IPS-11a (cell line): ENCODE results near the gene AGO3.

ENCODE experiments used
- H3K4me3 ChIP-seq: one replicate; pipeline ENCODE4 v1.5.1; 2013; ENCODE audit warnings: low read depth, low read length, control low read depth

Gene AGO3

DNA sequence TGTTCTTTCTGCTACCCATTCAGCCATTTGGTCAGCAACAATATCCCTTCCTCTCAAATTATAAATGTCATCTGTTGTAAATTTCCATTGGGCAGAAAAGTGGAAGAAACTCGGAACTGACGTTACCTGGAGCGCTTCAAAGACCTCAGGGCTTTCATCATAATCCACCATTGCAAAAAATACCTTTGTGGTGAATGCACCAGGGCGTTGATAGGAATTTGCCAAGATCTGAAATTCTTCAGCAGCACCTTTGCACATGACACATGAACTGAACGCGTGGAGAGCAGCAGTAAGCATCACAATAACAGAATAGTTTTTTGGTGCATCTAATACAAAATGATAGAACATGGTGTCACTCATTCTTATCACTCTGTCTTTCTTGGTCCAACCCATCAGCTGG, 149.9 kb downstream of the AGO3 start:
- H3K4me3 ChIP-seq = no peak overlapping the region

DNA sequence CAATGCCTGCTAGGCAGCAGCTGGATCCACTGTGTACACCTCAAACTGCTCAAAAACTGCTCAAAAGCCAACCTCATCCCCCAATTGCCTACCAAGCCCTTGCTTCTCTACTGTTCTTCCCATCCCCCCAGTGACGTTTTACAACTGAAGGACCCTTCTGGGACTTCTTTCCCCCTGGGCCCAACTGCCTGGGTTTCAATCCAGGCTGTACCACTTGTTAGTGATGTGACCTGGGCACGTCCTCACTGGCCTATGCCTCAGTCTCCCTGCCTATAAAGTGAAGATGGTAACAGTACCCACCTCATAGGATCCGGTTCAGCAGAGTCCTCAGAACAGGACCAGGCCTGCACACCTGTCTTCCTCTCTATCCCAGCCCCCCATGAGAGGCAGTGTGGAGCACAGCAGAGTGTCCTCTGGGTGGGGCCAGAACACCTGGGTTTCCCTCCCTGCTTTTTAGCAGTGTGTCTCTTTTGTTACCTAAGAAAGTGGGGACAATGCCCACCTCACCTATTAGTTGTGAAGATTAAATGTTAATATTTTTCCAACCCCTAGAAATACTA, 151.1 kb downstream of the AGO3 start:
- H3K4me3 ChIP-seq = no peak overlapping the region

DNA sequence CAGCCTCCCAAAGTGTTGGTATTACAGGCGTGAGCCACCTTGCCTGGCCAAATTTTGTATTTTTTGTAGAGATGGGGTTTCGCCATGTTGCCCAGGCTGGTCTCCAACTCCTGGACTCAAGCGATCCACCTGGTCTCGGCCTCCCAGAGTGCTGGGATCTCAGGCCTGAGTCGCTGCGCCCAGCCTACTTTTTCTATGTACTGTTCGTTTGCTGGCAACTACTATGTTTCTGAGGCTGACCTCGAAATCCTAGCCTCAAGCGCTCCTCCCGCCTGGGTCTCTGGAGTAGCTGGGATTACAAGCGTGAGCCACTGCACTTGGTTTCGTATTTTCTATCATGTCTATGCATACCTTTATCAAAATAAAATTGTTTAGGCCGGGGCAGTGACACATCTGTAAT, 152.3 kb downstream of the AGO3 start:
- no peak overlapping the region for H3K4me3 ChIP-seq

DNA sequence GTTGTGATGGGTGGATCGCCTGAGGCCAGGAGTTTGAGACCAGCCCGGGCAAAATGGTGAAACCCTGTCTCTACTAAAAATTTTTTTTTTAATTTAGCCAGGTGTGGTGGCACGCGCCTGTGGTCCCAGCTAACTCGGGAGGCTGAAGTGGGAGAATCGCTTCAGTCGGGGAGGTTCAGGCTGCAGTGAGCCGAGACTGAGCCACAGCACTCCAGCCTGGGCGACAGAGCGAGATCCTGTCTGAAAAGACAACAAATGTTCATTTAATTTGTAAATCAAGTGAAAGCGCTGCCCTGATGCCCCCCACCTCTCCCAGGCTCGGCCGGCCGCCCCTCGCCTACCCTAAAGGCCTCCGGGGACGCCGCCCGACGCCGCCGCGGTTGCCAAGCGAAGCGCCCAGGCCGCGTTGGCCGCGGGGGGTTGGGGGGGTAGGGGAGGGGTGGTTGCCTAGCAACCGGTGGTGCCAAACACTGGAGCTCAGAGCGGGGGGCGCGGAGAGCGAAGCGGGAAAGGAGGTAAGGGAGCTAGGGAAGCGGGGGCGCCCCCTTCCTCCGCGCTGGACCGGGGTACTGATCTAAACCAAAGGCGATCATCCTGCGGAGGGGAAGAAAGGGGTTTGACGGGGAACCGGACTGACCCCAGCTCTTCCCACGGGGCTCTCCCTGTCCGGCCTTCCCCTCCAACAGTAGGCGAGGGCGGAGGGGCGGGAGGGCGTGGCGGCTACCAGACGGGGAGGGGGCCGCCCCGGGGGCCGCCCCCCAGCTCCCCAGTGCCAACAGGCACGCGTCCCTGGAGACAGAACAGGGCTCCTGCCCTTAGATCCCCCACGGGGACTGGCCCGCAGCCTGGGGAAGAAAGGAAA, 153.0 kb downstream of the AGO3 start, which contains the start of gene TEKT2:
Gene TEKT2 (plus strand): TSS at position 460 of the 862 bp plus-strand sequence. CDS start 828 bp downstream, outside the sequence.
- peak within 1 kb of the TSS; percentile 39 for H3K4me3 ChIP-seq

DNA sequence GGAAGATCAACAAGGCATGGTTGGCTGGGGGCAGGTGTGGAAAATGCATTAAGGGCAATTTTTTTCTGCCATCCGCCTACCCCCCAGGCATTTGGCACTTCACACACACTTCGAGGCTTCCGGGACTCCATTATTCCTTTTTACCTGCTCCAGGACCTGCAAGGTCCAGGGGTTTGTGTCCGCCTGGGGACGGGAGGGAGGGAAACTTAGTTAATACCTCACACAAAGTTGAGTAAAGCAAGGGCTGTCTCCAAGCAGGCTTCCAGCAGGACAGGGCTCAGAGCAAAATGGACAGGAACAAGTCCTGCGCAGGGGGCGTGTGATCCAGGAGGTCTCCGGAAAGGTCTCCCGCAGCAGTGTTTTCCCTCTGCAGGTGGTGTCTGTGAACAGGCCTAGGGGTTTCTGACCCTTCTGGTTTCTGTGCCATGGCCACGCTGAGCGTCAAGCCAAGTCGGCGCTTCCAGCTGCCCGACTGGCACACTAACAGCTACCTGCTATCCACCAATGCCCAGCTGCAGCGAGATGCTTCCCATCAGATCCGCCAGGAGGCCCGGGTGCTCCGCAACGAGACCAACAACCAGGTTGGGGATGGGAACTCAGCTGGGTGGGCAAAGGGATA, 153.7 kb downstream of the AGO3 start:
- H3K4me3 ChIP-seq = peak overlapping the region; percentile 39

DNA sequence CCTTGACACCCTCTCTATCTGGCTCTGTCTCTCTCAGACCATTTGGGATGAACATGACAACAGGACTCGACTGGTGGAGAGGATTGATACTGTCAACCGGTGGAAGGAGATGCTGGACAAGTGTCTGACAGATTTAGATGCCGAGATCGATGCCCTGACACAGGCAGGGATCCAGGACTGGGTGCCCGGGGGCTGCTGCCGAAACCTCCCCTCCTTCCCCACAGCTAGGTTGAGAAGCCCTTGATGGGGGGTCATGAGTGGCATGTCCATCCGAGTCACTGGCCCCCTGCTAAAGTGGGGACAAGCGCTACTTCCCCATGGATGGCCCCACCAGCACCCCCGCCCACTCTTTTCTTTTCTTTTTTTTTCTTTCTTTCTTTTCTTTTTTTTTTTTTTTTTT, 154.2 kb downstream of the AGO3 start:
- no peak overlapping the region for H3K4me3 ChIP-seq

DNA sequence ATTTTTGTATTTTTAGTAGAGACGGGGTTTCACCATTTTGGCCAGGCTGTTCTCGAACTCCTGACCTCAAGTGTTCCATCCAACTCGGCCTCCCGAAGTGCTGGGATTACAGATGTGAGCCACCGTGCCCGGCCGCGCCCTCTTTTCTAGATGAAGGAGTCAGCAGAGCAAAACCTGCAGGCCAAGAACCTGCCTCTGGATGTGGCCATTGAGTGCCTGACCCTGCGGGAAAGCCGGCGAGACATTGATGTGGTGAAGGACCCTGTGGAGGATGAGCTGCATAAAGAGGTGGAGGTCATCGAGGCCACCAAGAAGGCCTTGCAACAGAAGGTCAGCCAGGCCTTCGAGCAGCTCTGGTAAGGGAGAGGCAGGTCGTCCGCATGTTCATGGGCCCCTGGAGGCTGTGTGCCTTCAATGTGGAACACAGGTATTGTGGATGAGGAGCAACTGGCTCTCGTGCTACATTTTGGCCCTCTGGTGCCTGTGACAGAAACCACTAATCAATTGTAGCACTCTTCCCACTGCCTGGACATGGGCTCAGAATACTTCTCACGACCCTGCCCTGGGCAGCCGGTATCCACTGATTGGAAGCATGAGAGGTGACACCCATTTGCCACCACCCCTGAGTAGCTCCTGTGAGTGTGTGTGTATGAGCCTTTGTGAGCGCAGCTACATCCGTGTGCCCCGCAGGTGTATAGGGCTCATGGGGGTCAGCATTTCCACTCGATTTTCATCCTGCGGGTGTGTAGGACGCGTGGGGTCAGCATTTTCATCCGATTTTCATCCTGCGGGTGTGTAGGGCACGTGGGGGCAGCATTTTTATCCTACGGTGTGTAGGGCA, 155.0 kb downstream of the AGO3 start:
- no peak overlapping the region for H3K4me3 ChIP-seq

DNA sequence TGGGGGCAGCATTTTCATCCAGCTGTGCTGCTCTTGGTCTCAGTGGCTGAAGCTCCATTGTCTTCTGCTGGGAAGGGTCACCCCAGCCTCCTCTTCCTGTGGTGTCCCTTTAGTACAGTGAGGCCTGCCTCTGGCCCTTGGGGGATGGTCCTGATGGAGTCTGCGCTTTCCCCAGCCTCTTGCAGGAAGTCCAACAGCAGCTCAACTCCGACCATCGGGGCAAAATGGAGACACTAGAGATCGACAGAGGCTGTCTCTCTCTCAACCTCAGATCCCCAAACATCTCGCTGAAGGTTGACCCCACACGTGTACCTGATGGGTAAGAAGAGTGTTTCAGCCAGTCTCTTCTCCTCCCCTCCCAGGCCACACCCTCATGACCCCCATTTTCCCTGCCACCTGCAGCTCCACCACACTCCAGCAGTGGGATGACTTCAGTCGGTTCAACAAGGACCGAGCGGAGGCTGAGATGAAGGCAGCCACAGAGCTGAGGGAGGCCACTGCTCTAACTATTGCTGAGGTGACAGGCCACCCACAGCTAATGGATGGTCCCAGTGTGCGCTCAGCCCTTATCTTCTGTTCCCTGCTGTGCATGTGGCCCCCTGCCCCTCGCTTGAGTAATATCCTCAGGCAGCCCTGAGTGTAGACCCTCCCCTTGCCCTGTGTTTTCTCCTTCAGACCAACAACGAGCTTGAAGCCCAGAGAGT, 155.8 kb downstream of the AGO3 start:
- H3K4me3 ChIP-seq = no peak overlapping the region

DNA sequence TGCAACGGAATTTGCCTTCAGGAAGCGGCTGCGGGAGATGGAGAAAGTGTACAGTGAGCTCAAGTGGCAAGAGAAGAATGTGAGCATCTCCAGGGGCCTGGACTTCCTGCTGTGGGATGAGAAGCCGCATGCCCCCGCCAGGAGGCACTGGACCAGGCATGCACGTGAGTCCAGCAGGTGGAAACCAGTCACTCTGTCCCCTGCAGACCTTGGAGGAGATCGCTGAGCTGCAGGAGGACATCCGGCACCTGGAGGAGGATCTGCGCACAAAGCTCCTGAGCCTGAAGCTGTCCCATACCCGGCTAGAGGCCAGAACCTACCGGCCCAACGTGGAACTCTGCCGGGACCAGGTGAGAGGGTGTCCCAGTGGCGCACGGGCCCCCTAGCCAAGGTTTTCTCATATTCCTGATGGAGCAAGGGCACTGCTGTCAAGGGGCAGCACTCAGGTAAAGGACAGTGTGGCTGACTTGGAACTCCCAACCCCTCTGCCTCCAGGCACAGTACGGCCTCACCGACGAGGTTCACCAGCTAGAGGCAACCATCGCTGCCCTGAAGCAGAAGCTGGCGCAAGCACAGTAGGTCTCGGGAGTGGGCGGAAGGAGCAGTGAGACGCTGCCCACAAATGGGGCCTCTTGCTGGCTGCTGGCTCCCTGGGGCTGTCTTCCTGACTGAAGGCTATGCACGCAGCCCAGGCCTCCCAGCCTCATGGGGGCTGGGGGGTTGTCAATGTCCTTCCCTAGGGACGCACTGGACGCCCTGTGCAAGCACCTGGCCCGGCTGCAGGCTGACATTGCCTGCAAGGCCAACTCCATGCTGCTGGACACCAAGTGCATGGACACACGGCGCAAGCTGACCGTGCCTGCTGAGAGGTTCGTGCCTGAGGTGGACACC, 156.6 kb downstream of the AGO3 start:
- no peak overlapping the region for H3K4me3 ChIP-seq

DNA sequence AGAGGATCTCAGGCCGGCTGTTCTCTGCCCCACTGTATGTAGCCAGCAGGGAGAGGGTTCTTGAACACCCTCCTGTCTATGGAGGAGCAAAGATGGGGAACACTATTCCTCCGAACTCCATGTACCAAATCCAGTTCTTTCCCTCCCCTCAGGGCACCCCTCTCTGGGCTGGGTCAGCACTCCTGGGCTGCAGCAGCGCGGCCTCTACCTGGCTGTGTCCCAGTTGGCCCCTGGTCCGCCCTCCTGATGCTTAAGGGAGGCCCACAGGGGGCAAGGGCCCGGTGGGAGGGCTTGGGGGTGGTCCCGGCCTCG, 157.3 kb downstream of the AGO3 start:
- H3K4me3 ChIP-seq = peak overlapping the region; percentile 96

DNA sequence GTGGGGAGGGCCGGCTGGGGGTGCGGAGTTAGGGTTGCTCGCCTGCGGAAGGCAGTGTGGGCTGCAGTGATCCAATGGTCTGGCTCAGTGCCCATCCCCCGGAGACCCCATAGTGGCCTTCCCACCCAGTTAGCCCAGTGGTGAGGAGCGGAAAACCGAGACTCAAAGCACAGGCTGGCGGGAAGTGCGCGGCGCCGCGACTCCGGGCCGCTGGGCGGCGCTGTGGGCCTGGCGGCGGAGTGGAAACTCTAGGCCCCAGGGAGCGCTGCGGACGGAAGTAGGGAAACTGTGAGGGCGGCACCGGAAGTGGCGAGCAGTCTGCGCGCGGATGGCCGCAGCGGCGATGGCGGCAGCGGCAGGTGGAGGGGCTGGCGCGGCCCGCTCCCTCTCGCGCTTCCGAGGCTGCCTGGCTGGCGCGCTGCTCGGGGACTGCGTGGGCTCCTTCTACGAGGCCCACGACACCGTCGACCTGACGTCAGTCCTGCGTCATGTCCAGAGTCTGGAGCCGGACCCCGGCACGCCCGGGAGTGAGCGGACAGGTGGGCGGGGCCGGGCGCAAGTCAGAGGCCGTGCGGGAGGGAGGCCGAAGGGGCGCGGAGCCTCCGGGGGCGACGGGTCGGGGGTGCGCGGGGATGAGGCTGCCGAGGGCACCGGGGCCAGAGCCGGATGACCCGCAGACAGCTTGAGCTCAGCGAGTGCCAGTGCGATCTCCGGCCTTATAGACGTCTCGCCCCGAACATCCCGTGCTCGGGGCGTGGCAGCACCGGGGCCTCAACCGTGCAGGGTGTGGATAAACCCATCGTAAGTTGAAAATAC, 157.9 kb downstream of the AGO3 start, which contains the start of gene ADPRS:
Gene ADPRS (plus strand): TSS at position 316 of the 816 bp plus-strand sequence. CDS start 13 bp downstream, at position 329.
- peak within 1 kb of the TSS; percentile 96 for H3K4me3 ChIP-seq

DNA sequence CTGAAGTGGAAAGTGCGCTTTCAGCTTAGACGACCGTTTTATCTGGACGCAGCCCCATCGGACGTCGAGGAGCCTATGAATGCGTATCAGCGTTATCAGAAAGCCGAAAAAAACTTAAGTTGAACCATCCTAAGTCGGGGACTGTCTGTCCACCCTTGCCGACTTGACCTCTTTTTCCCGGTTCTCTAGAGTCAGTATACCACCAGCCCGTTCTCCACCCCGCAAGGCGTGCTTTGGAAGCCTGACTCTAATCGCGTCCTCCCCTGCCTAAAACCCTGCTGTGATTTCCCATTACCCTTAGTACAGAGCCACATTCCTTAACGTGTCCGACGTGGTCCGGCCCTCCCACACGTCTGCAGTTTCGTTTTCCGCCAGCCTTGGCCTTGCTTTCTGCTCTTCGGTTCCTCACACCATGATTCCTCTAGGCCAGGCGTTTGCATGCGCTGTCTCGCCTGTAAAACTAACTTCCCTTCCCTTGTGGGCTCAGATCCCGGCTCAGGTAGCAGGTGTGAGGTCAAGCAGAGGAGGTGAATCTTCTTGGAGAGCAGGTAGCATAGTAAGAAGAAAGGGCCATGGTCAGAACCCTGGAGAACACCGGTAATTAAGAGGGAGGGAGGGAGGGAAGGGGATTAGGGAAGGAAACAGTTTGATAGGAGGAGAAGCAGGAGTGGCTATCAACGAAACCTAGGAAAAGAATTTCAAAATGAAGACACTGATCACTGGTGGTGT, 158.7 kb downstream of the AGO3 start:
- H3K4me3 ChIP-seq = peak overlapping the region; percentile 96

DNA sequence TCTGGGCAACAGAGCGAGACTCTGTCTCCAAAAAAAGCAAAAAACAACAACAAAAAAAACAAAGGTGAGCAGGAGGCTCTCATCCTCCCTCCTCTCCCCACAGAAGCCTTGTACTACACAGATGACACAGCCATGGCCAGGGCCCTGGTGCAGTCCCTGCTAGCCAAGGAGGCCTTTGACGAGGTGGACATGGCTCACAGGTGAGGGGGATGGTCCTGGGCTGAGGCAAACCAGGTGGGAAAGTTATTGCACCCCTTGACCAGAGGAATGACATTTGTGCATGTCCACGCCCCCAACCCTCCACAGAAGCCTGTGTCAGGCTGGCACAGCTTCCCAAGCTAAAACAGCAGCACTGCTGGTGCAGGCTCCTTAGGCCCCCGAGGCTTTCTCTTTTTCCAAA, 160.2 kb downstream of the AGO3 start:
- no peak overlapping the region for H3K4me3 ChIP-seq

DNA sequence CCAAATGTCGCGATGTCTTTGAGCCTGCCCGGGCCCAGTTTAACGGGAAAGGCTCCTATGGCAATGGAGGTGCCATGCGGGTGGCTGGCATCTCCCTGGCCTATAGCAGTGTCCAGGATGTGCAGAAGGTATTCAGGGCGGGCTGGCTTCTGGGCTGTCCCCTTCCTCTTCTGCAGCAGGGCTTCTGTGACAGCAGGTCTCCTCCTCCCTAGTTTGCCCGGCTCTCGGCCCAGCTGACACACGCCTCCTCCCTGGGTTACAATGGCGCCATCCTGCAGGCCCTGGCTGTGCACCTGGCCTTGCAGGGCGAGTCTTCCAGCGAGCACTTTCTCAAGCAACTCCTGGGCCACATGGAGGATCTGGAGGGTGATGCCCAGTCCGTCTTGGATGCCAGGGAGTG, 160.8 kb downstream of the AGO3 start:
- no peak overlapping the region for H3K4me3 ChIP-seq

DNA sequence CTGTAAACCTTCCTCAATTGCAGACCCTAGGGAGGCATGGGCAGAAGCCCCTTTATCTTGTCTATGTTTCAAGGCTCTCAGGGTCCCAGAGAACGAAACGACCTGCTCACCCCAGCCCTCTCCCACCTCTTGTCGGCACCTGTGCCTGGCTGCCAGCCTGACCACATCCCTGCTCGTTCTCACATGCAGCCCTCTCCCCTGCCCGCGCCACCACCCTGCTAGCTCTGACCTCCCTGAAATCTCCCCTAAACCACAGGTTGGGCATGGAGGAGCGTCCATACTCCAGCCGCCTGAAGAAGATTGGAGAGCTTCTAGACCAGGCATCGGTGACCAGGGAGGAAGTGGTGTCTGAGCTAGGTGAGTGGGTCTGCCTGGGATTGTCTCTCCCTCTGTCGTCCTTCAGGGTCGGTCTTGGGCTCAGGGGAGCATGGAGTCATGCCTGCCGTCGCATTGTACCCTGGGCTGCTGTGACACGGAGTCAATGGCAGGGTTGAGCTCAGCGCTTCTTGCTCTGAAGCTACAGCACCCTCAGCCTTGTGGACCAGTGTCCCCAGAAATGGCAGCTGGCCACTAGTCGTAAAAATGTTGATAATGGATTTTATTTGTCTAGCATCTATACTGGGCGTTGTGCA, 161.4 kb downstream of the AGO3 start:
- H3K4me3 ChIP-seq = no peak overlapping the region

DNA sequence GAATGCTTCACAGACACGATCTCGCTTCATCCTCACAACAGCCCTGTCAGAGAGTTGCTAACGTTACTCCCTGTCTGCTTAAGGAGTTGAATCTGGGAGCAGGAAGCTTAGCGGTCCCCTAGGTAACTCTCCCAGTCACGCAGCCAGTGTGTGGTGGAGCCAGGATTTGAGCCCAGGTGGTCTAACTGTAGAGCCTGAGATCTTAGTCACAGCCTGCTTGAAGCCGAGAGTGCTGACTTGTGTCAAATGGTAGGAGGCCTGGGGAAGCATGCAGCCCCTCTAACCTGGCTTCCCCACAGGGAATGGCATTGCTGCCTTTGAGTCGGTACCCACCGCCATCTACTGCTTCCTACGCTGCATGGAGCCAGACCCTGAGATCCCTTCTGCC, 161.9 kb downstream of the AGO3 start:
- H3K4me3 ChIP-seq = no peak overlapping the region

DNA sequence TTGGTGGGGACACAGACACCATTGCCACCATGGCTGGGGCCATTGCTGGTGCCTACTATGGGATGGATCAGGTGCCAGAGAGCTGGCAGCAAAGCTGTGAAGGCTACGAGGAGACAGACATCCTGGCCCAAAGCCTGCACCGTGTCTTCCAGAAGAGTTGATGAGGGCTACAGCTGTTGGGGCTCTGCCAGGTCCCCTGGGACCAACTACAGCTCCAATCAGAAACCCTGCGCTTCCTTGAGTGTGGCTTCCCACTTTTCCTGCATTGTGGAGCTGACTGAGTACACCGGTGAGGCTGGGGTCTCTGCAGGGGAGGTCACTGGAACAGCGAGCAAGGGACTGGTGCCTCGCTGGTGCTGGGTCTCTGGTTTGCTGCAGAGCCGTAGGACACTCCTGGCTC, 162.3 kb downstream of the AGO3 start:
- no peak overlapping the region for H3K4me3 ChIP-seq

DNA sequence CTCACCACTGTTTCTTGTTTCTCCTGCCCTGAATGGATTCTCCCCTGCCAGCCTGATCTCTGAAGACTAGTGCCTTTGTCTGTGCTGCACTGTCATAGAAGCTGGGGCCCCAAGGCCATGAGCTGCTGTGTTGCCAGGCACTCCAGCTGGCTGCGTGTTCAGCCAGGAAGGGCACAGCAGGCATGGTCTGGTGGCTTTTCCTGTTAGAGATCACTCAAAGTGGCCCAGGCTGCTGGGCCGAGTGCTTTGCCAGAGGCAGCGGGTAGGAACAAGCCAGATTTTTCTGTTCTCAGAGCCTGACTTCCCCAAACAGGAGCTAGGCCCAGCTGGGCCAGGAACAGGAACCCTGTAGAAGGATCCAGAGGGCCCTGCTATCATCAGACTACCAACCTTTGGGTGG, 163.0 kb downstream of the AGO3 start:
- H3K4me3 ChIP-seq = no peak overlapping the region
